GM21423 (cell line): ENCODE results near the gene CDH12.
"Not testable (repeated sequence)": the region's sequence is repeated elsewhere in the genome, so short reads cannot be mapped to it uniquely, and the experiment has no call there.

Experiments used
- ATAC-seq: cut with Tn5 transposase; IDR thresholded peaks from one replicate; pipeline ENCODE4 v1.9.1; 2021; ENCODE audit warnings: mild to moderate bottlenecking, moderate library complexity; ENCODE audit not compliant: unreplicated experiment

Gene CDH12

GRCh38 chr5:22316294-22316693 is 536.9 kb downstream of the CDH12 start:
- no peak for ATAC-seq

- not testable (repeated sequence) for ATAC-seq
Measured at GRCh38 chr5:22315052-22315451, 538.1 kb downstream of the CDH12 start.

DNA sequence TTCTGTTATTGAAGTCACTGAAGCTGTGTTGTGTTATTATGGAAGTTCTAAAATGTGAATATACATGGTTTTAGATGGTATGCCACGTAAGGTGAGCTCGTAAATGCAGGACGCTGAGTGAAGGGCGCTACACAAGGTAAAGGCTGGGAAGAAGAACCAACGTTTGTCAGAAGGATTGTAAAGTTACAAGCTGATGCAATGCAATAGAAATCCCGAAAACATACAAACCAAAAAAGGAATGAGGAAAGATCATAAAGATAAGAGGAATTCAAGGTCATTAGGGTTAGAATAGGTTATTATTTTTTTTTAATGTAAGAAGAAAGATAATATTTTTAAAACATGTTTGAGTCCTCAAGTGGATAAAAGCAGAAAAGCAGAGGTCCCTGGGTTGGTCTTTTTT is 538.6 kb downstream of the CDH12 start:
- no peak for ATAC-seq

GRCh38 chr5:22306011-22306410 is 547.1 kb downstream of the CDH12 start:
- ATAC-seq: no peak

- no peak for ATAC-seq
Measured at GRCh38 chr5:22295832-22296231, 557.3 kb downstream of the CDH12 start.

GRCh38 chr5:22293147-22293546 is 560.0 kb downstream of the CDH12 start:
- ATAC-seq: no peak

- no peak for ATAC-seq
Measured at GRCh38 chr5:22278164-22278563, 575.0 kb downstream of the CDH12 start.

DNA sequence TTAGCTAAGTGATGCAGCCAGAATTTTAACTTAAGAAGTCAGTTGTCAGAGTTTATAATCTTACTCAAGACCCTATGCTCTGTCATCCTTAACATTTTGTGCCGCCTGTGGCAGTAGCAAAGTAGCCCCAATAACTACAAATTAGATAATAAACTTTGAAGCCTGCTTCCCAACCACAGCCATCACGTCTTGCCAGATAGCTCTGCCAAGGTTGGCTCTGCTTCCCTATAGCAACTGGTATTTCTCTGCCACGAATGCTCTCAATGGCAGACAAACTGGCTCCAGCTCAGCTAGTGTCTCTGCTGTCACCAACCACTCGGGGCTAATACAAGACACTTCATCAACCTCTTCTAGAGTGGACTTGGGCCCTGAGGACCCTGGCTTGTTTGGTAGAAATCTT is 576.1 kb downstream of the CDH12 start:
- ATAC-seq: no peak

GRCh38 chr5:22265855-22266254 is 587.3 kb downstream of the CDH12 start:
- ATAC-seq: not testable (repeated sequence)

DNA sequence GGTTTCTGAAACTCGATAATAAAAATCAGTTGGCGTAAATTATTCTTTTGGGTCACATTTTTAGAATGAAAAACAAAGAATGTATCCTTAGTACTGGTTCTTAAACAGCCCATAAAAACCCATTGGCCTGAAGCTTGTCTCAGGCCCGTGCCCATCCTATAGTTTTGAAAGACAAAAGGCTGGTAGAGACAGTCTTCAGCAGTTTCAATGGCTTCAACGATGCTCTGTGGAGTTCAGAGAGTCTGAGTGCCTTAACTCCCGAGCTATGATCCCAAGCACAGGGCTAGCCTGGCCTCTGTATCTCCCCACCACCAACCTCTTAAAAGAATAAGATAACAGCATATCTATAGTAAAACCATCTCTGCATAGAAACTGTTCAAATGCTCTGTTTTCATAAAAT is 595.0 kb downstream of the CDH12 start:
- no peak for ATAC-seq

DNA sequence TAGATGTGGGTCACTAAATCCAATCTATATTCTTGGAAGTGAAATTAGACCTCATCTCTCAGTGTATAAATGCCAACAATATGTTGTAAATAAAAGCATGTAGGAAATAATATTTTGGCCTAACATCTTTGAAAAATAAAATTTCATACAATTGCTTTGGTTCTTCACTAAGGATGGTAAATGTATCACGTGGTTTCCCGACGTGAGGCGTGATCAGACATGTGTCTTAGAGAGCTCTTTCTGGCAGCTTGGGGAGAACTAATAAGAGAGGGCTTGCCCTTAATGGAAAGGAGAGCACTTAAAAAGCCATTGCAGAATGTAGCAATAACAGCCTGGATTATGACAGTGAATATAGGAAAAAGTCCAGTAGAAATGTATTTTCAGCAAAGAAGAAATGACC is 602.6 kb downstream of the CDH12 start:
- ATAC-seq: no peak

- ATAC-seq: no peak
Measured at GRCh38 chr5:22249209-22249729, 603.9 kb downstream of the CDH12 start.

DNA sequence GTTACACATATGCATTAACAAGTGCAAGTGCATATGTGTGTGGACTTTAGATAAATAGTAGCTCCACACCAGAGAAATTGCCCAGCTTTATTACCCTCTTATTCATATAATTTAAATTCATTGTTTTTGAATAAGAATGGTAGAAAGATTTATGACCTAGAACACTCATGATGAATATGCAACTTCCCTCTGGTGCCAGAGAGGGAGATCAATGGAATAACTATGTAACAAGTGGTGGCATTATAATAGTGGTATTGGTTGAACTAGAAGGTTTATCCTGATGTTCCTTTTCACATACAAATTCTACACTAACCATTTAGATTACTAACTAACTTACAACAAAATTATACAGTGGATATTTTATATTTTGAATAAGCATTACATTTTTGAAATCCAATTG is 607.4 kb downstream of the CDH12 start:
- ATAC-seq: no peak

- no peak for ATAC-seq
Measured at GRCh38 chr5:22242532-22242931, 610.6 kb downstream of the CDH12 start.

GRCh38 chr5:22238047-22238446 is 615.1 kb downstream of the CDH12 start:
- ATAC-seq: no peak

DNA sequence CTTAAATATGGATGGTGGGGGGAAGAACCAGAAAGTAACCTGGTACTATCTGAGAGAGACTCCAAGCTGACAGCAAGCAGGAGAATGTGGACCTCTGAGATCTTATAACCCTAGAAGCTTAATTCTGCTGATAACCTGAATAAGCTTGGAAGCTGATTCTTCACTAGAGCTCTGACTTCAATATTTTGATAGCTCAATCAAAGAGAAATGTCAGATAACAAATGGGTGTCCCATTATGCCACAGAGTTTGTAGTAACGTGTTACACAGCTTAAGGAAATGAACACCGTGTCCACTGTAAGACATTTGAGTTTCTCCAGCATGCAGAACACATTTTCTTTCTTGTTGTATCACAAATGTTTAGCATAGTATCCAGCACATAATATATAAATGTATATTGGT is 626.7 kb downstream of the CDH12 start:
- ATAC-seq: no peak

DNA sequence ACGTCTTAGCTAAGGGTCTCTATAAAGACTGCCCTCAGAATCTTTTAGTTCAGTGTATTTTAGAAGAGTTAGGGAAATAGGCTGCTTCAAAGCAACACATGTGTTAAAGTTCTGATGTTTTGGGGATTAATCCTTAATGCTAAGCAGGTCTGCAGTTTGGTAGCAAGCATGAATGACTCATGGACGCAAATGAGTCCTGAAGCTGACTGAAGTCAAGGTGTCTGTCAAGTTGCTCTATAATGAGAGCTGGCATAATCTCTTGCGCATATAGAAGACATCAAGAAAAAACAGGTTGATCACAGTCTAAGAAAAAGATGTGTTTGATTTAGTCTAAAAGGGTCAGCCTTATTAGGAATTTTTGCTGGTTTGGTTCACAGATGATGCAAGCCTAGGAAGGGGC is 630.1 kb downstream of the CDH12 start:
- ATAC-seq: no peak

DNA sequence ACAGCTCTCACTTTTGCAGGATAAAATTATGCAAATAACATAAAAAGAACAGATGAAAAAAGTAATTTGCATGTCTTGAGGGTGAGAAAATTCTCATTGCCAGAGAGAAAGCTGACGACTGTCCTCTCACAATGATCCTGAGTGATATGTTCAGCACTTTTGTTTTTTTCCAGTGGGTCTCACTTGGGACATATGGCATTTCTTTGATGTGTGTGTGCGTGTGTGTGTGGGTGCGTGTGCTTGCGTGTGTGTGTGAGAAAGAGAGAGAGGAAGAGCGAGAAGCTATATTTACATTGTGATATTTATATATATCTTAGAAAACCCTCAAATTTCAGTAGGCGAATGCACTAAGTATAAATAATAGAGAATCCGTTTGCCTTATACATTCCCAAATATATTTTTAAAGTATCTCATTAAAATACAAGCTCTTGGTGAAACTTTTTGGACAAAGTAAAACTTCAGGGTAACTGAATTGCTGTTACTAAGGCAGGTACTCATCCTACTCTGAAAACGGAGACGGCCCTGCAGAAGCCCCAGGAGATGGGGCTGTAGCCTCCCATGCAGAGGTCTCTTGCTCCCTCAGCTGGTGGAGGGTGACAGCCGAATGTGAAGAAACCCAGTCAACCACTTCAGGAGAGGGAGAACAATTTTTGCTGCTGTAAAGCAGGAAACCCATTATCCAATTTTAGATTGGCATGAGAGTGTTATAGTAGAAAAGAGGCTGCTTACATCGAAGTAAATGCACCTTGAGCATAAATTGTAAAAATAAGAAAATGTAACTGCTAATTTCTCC is 639.2 kb downstream of the CDH12 start:
- ATAC-seq: not testable (repeated sequence)

DNA sequence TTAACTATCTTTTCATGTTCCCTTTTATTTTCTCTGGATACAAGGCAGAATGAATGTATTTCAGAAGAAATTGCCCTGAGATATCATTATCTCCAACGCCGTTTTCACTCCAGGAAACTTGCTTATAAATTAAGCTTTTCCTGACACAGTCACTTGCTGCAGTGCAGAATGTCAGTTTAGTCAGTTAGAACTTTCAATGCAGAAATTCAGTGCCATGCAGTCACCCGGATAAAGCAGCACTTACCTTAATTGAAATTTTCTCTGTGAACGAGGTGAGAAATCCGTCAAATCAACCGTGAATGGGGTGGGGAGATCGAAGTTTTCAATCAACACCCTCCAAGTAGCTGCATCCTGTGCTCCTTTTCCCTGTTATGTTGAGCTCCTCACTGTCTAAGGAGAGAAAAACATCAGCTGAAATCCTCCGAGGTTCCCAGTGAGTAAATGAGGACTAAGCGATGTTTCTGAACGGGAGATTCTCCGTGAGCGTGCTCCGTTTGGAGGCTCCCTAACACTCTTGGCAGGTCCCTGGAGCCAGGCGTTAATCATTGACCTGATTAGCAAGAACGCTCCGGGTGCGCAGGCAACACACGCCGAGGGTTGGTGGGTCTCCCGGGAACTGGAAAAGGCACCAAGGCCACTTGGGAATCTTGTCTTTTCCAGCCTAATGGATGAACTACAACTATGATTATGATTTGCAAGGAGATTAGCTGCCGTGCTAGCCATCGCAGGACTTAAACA is 640.7 kb downstream of the CDH12 start:
- not testable (repeated sequence) for ATAC-seq

GRCh38 chr5:22208463-22208862 is 644.7 kb downstream of the CDH12 start:
- ATAC-seq: not testable (repeated sequence)

DNA sequence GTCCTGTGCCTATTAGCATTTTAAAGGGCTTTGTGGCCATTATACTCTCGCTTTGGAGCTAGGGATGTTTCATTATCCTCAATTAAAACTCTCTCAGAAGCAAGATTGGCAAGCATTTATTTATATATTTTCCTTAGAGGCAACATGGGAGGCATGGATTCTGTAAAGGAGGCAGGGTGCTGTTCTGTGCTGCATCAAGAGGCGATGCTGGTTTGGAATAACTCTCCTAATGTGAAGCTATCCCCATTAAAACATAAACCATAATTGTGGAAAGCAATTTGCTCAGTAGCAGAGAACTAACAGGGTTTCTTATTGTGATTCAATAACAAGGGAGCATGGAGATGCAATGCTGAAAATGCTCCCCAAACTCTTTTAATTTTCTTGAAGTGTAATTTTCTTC is 664.5 kb downstream of the CDH12 start:
- not testable (repeated sequence) for ATAC-seq

GRCh38 chr5:22187632-22188228 is 665.4 kb downstream of the CDH12 start:
- ATAC-seq: not testable (repeated sequence)
